NCI-H774 (cell line): ENCODE measurements around the gene MACROD2.

Experiments
- DNase-seq: peaks from one replicate; lab custom pipeline; 2025; lab: John Stamatoyannopoulos, UW

MACROD2 gene

GRCh38 chr20:16064989-16065707, 2069.8 kb downstream of the MACROD2 start:
- no peak for DNase-seq

- peak; percentile 34 for DNase-seq
Measured at GRCh38 chr20:16066571-16066970, 2071.3 kb downstream of the MACROD2 start.

GRCh38 chr20:16069389-16070010, 2074.2 kb downstream of the MACROD2 start:
- DNase-seq, result no peak

GRCh38 chr20:16072220-16072619, 2076.9 kb downstream of the MACROD2 start:
- DNase-seq, result no peak

GRCh38 chr20:16078172-16078898, 2083.0 kb downstream of the MACROD2 start:
- DNase-seq, result no peak

GRCh38 chr20:16081421-16081820, 2086.1 kb downstream of the MACROD2 start:
- no peak for DNase-seq

GRCh38 chr20:16082051-16082550, 2086.8 kb downstream of the MACROD2 start:
- DNase-seq, result no peak

- DNase-seq, result no peak
Measured at GRCh38 chr20:16083639-16084280, 2088.4 kb downstream of the MACROD2 start.

- no peak for DNase-seq
Measured at GRCh38 chr20:16095226-16095625, 2099.9 kb downstream of the MACROD2 start.

- DNase-seq, result no peak
Measured at GRCh38 chr20:16096756-16097326, 2101.5 kb downstream of the MACROD2 start.

GRCh38 chr20:16097788-16098187, 2102.5 kb downstream of the MACROD2 start:
- DNase-seq, result no peak

GRCh38 chr20:16098890-16099639, 2103.7 kb downstream of the MACROD2 start:
- no peak for DNase-seq

GRCh38 chr20:16100111-16100510, 2104.8 kb downstream of the MACROD2 start:
- no peak for DNase-seq

- no peak for DNase-seq
Measured at GRCh38 chr20:16100767-16101166, 2105.5 kb downstream of the MACROD2 start.
